C4-2B (cell line): Measurements from ENCODE around the gene TMEM132D.

ENCODE experiments used
- H3K27ac ChIP-seq: fragments of 450-650 bp; 2 replicates; pipeline ENCODE4 v1.5.1; 2017
- CTCF ChIP-seq: fragments of 450-650 bp; conservative IDR thresholded peaks from 2 replicates; pipeline ENCODE4 v1.5.1; 2017; ENCODE audit warnings: mild to moderate bottlenecking
- ZFX ChIP-seq: fragments of 450-650 bp; IDR thresholded peaks from 2 replicates; pipeline ENCODE4 v1.6.1; 2017

Gene TMEM132D

GRCh38 chr12:129152351-129153104 lies 751.3 kb downstream of the TMEM132D start:
- TF ChIP-seq ZFX (no peak), CTCF (no peak; the same call in 1 of the 2 replicates)
- H3K27ac ChIP-seq, result no peak overlapping the region

GRCh38 chr12:129150721-129151120 lies 753.1 kb downstream of the TMEM132D start:
- H3K27ac ChIP-seq, result no peak overlapping the region
- TF ChIP-seq ZFX (no peak), CTCF (no peak)

GRCh38 chr12:129145381-129145780 lies 758.4 kb downstream of the TMEM132D start:
- TF ChIP-seq ZFX (no peak), CTCF (no peak)
- no peak overlapping the region for H3K27ac ChIP-seq

GRCh38 chr12:129138776-129139175 lies 765.0 kb downstream of the TMEM132D start:
- no peak for TF ChIP-seq ZFX
- no peak for TF ChIP-seq CTCF
- H3K27ac ChIP-seq, result no peak overlapping the region

GRCh38 chr12:129136694-129137325 lies 767.0 kb downstream of the TMEM132D start:
- no peak for TF ChIP-seq ZFX
- TF ChIP-seq CTCF, result no peak
- no peak overlapping the region for H3K27ac ChIP-seq

- no peak for TF ChIP-seq ZFX
- no peak for TF ChIP-seq CTCF
- no peak overlapping the region for H3K27ac ChIP-seq
Observed at GRCh38 chr12:129127771-129128170, 776.1 kb downstream of the TMEM132D start.

- no peak overlapping the region for H3K27ac ChIP-seq
- no peak for TF ChIP-seq CTCF
- no peak for TF ChIP-seq ZFX
Observed at GRCh38 chr12:129127211-129127610, 776.6 kb downstream of the TMEM132D start.
